Activated CD8-positive, alpha-beta memory T cell treated with anti-CD3 and anti-CD28 coated beads, Interleukin-2, amount 10 ng/mL, durations not matched to agents 7 days and 5 days (primary cell): Measurements from ENCODE around the gene ASTN1. TPM values are rescaled to one million over a fixed set of nuclear protein-coding genes. Genes with fewer than 3 reads are reported as not detected.

Experiments used
- ATAC-seq: fragments of 150-1000 bp; cut with Tn5 transposase; one replicate; pipeline ENCODE4 v1.10.0; 2021; ENCODE audit warnings: moderate library complexity
- CTCF ChIA-PET: fragments of 350-600 bp; sonication (Branson Sonifier 250); formaldehyde crosslinking; loops from one replicate; lab custom pipeline; 2021; ENCODE audit warnings: antibody characterized with exemption; lab: Charles Lee
- DNase-seq: peaks from one replicate; pipeline ENCODE4 v3.0.0-alpha.2; 2020
- H3K27ac Mint-ChIP-seq: one replicate; pipeline ENCODE4 v1.8.0; 2021; ENCODE audit warnings: mild to moderate bottlenecking, mixed read lengths
- H3K27me3 Mint-ChIP-seq: one replicate; pipeline ENCODE4 v1.8.0; 2021; ENCODE audit warnings: mixed read lengths
- H3K36me3 Mint-ChIP-seq: one replicate; pipeline ENCODE4 v1.8.0; 2021; ENCODE audit warnings: mild to moderate bottlenecking, mixed read lengths
- H3K4me1 Mint-ChIP-seq: one replicate; pipeline ENCODE4 v1.8.0; 2021; ENCODE audit warnings: mixed read lengths
- H3K4me3 Mint-ChIP-seq: one replicate; pipeline ENCODE4 v1.8.0; 2021; ENCODE audit warnings: mild to moderate bottlenecking, moderate library complexity, mixed read lengths
- H3K9me3 Mint-ChIP-seq: one replicate; pipeline ENCODE4 v1.8.0; 2022; ENCODE audit warnings: low read depth, mixed read lengths
- total RNA-seq, 2 experiments: library from RNA; stranded (reverse); gene quantifications; one replicate each; pipeline ENCODE4 v1.2.3, GENCODE V29; 2021

The ASTN1 gene
- total RNA-seq, 2 experiments from 2014 or later = not detected

- CTCF ChIA-PET = no interaction called here
- H3K27me3 Mint-ChIP-seq = no peaks in the 10 kb centered on the region
- no peaks in the 10 kb centered on the region for H3K4me1 Mint-ChIP-seq
- H3K27ac Mint-ChIP-seq = no peak overlapping the region
- DNase-seq (no peak), ATAC-seq (no peak)
- H3K36me3 Mint-ChIP-seq = no peaks in the 10 kb centered on the region
- H3K4me3 Mint-ChIP-seq = no peak overlapping the region
- H3K9me3 Mint-ChIP-seq = peaks cover 3% of the 10 kb centered on the region
Measured at GRCh38 chr1:176864211-176864610, 300.3 kb downstream of the ASTN1 start.

- CTCF ChIA-PET = no interaction called here
- Mint-ChIP-seq H3K4me3 (no peak overlapping the region), H3K36me3 (no peaks in the 10 kb centered on the region), H3K27ac (no peak overlapping the region), H3K4me1 (no peaks in the 10 kb centered on the region), H3K9me3 (peaks cover 3% of the 10 kb centered on the region), H3K27me3 (no peaks in the 10 kb centered on the region)
- DNase-seq (no peak), ATAC-seq (no peak)
Measured at GRCh38 chr1:176863613-176864012, 300.9 kb downstream of the ASTN1 start.

GRCh38 chr1:176858433-176858916, 306.0 kb downstream of the ASTN1 start:
- Mint-ChIP-seq H3K4me1 (no peaks in the 10 kb centered on the region), H3K36me3 (no peaks in the 10 kb centered on the region), H3K9me3 (no peaks in the 10 kb centered on the region), H3K27me3 (no peaks in the 10 kb centered on the region), H3K4me3 (no peak overlapping the region), H3K27ac (no peak overlapping the region)
- DNase-seq = no peak
- CTCF ChIA-PET = no interaction called here
- no peak for ATAC-seq

GRCh38 chr1:176857632-176858031, 306.9 kb downstream of the ASTN1 start:
- ATAC-seq (no peak), DNase-seq (no peak)
- no peaks in the 10 kb centered on the region for H3K27me3 Mint-ChIP-seq
- no peak overlapping the region for H3K27ac Mint-ChIP-seq
- CTCF ChIA-PET = no interaction called here
- H3K9me3 Mint-ChIP-seq = no peaks in the 10 kb centered on the region
- no peaks in the 10 kb centered on the region for H3K36me3 Mint-ChIP-seq
- H3K4me1 Mint-ChIP-seq = no peaks in the 10 kb centered on the region
- no peak overlapping the region for H3K4me3 Mint-ChIP-seq

- Mint-ChIP-seq H3K27me3 (no peaks in the 10 kb centered on the region), H3K27ac (no peak overlapping the region), H3K36me3 (no peaks in the 10 kb centered on the region), H3K4me1 (no peaks in the 10 kb centered on the region), H3K9me3 (no peaks in the 10 kb centered on the region), H3K4me3 (no peak overlapping the region)
- CTCF ChIA-PET = no interaction called here
- DNase-seq = no peak
- ATAC-seq = no peak
Measured at GRCh38 chr1:176854758-176855745, 309.5 kb downstream of the ASTN1 start.

- no peak for DNase-seq
- ATAC-seq = no peak
- CTCF ChIA-PET = no interaction called here
- H3K9me3 Mint-ChIP-seq = no peaks in the 10 kb centered on the region
- H3K4me1 Mint-ChIP-seq = no peaks in the 10 kb centered on the region
- no peak overlapping the region for H3K4me3 Mint-ChIP-seq
- no peaks in the 10 kb centered on the region for H3K27me3 Mint-ChIP-seq
- H3K27ac Mint-ChIP-seq = no peak overlapping the region
- no peaks in the 10 kb centered on the region for H3K36me3 Mint-ChIP-seq
Measured at GRCh38 chr1:176854121-176854520, 310.4 kb downstream of the ASTN1 start.

GRCh38 chr1:176853503-176853902, 311.0 kb downstream of the ASTN1 start:
- CTCF ChIA-PET = no interaction called here
- DNase-seq = no peak
- H3K27ac Mint-ChIP-seq = no peak overlapping the region
- no peaks in the 10 kb centered on the region for H3K4me1 Mint-ChIP-seq
- H3K9me3 Mint-ChIP-seq = no peaks in the 10 kb centered on the region
- no peak for ATAC-seq
- H3K27me3 Mint-ChIP-seq = no peaks in the 10 kb centered on the region
- H3K36me3 Mint-ChIP-seq = no peaks in the 10 kb centered on the region
- no peak overlapping the region for H3K4me3 Mint-ChIP-seq

GRCh38 chr1:176852124-176852523, 312.4 kb downstream of the ASTN1 start:
- DNase-seq (no peak), ATAC-seq (no peak)
- CTCF ChIA-PET = no interaction called here
- H3K4me1 Mint-ChIP-seq = no peaks in the 10 kb centered on the region
- H3K27me3 Mint-ChIP-seq = no peaks in the 10 kb centered on the region
- H3K27ac Mint-ChIP-seq = no peak overlapping the region
- H3K9me3 Mint-ChIP-seq = no peaks in the 10 kb centered on the region
- H3K36me3 Mint-ChIP-seq = no peaks in the 10 kb centered on the region
- H3K4me3 Mint-ChIP-seq = no peak overlapping the region

GRCh38 chr1:176850871-176851270, 313.6 kb downstream of the ASTN1 start:
- no peak for ATAC-seq
- no peak for DNase-seq
- no peaks in the 10 kb centered on the region for H3K36me3 Mint-ChIP-seq
- H3K4me1 Mint-ChIP-seq = no peaks in the 10 kb centered on the region
- no peak overlapping the region for H3K27ac Mint-ChIP-seq
- CTCF ChIA-PET = no interaction called here
- no peaks in the 10 kb centered on the region for H3K9me3 Mint-ChIP-seq
- H3K27me3 Mint-ChIP-seq = no peaks in the 10 kb centered on the region
- H3K4me3 Mint-ChIP-seq = no peak overlapping the region

- H3K9me3 Mint-ChIP-seq = no peaks in the 10 kb centered on the region
- no peak overlapping the region for H3K27ac Mint-ChIP-seq
- DNase-seq (no peak), ATAC-seq (no peak)
- H3K27me3 Mint-ChIP-seq = no peaks in the 10 kb centered on the region
- no peak overlapping the region for H3K4me3 Mint-ChIP-seq
- H3K36me3 Mint-ChIP-seq = no peaks in the 10 kb centered on the region
- no peaks in the 10 kb centered on the region for H3K4me1 Mint-ChIP-seq
- CTCF ChIA-PET = no interaction called here
Measured at GRCh38 chr1:176849281-176849680, 315.2 kb downstream of the ASTN1 start.

- no peaks in the 10 kb centered on the region for H3K4me1 Mint-ChIP-seq
- no peak for DNase-seq
- H3K27me3 Mint-ChIP-seq = no peaks in the 10 kb centered on the region
- ATAC-seq = no peak
- H3K4me3 Mint-ChIP-seq = no peak overlapping the region
- CTCF ChIA-PET = no interaction called here
- H3K36me3 Mint-ChIP-seq = no peaks in the 10 kb centered on the region
- H3K9me3 Mint-ChIP-seq = no peaks in the 10 kb centered on the region
- H3K27ac Mint-ChIP-seq = no peak overlapping the region
Measured at GRCh38 chr1:176847052-176847451, 317.5 kb downstream of the ASTN1 start.

GRCh38 chr1:176843352-176844297, 320.9 kb downstream of the ASTN1 start:
- ATAC-seq (no peak), DNase-seq (no peak)
- Mint-ChIP-seq H3K36me3 (no peaks in the 10 kb centered on the region), H3K27me3 (no peaks in the 10 kb centered on the region), H3K27ac (no peak overlapping the region), H3K9me3 (no peaks in the 10 kb centered on the region), H3K4me1 (no peaks in the 10 kb centered on the region), H3K4me3 (no peak overlapping the region)
- CTCF ChIA-PET = no interaction called here

GRCh38 chr1:176841238-176841637, 323.3 kb downstream of the ASTN1 start:
- ATAC-seq = no peak

More at GRCh38 chr1:176841238-176841637, 323.3 kb downstream of the ASTN1 start:
- H3K4me1 Mint-ChIP-seq = no peaks in the 10 kb centered on the region
- no peak overlapping the region for H3K27ac Mint-ChIP-seq
- DNase-seq = no peak
- no peaks in the 10 kb centered on the region for H3K36me3 Mint-ChIP-seq
- H3K9me3 Mint-ChIP-seq = no peaks in the 10 kb centered on the region
- CTCF ChIA-PET = interaction anchor here (0.9 kb wide), 1 partner anchor 14 kb away, joined by 3 read pairs; no protein-coding TSS in a partner anchor
- no peak overlapping the region for H3K4me3 Mint-ChIP-seq
- no peaks in the 10 kb centered on the region for H3K27me3 Mint-ChIP-seq
